Peyer's patch (tissue), 4 donors: Measurements from ENCODE around the gene CRIP2. TPM values are rescaled to one million over a fixed set of nuclear protein-coding genes. Genes with fewer than 3 reads are reported as not detected.
A peak's percentile ranks its signal among the peaks of the same experiment; 100 is the strongest.

ENCODE experiments used
- DNase-seq, 3 donors: peaks; one replicate each; pipeline ENCODE4 v3.0.0-alpha.2; 2017 to 2019
- H3K27ac ChIP-seq, 4 donors: fragments of 200-600 bp; sonication (generic); one replicate each; pipeline ENCODE4 v1.5.1; 2016 to 2019
- H3K27me3 ChIP-seq, 2 donors: fragments of 200-600 bp; sonication (generic); one replicate each; pipeline ENCODE4 v1.5.1; 2019
- H3K36me3 ChIP-seq, 3 donors: fragments of 200-600 bp; sonication (generic); one replicate each; pipeline ENCODE4 v1.5.1; 2016 to 2019
- H3K4me1 ChIP-seq, 4 donors: fragments of 200-600 bp; sonication (generic); one replicate each; pipeline ENCODE4 v1.5.1; 2016 to 2019
- H3K4me3 ChIP-seq, 4 donors: fragments of 200-600 bp; sonication (generic); 1 replicate in 3 of 4; 2 replicates in 1 of 4; pipeline ENCODE4 v1.5.1; 2016 to 2019; ENCODE audit warnings: mild to moderate bottlenecking in 1 of 4
- H3K9me3 ChIP-seq, 4 donors: fragments of 200-600 bp; sonication (generic); one replicate each; pipeline ENCODE4 v1.5.1; 2016 to 2019; ENCODE audit warnings: mild to moderate bottlenecking in 1 of 4
- POLR2A ChIP-seq, 2 donors: fragments of 450-650 bp; IDR thresholded peaks; one replicate each; pipeline ENCODE4 v1.5.1; 2017; ENCODE audit warnings: antibody characterized with exemption in 2 of 2, mild to moderate bottlenecking in 2 of 2, moderate library complexity in 2 of 2
- total RNA-seq, 4 donors: library from RNA; depleted of rRNA; stranded (reverse); fragments of >200 nt; gene quantifications; one replicate each; pipeline ENCODE4 v1.1.0, GENCODE V29; 2016
- TF ChIP-seq, protein P1 (sequence below), 6 experiments: fragments of 450-650 bp in 4 of 6; fragments of 200-600 bp in 2 of 6; sonication (generic) in 1 of 6; IDR thresholded peaks; one replicate each; pipeline ENCODE4 v1.5.1; 2017 to 2019; ENCODE audit warnings: antibody characterized with exemption in 6 of 6, mild to moderate bottlenecking in 3 of 6, moderate library complexity in 1 of 6

CRIP2 gene
- total RNA-seq, 4 donors from 2014 or later: 20.8 to 69.3 (median 41.9) TPM

DNA sequence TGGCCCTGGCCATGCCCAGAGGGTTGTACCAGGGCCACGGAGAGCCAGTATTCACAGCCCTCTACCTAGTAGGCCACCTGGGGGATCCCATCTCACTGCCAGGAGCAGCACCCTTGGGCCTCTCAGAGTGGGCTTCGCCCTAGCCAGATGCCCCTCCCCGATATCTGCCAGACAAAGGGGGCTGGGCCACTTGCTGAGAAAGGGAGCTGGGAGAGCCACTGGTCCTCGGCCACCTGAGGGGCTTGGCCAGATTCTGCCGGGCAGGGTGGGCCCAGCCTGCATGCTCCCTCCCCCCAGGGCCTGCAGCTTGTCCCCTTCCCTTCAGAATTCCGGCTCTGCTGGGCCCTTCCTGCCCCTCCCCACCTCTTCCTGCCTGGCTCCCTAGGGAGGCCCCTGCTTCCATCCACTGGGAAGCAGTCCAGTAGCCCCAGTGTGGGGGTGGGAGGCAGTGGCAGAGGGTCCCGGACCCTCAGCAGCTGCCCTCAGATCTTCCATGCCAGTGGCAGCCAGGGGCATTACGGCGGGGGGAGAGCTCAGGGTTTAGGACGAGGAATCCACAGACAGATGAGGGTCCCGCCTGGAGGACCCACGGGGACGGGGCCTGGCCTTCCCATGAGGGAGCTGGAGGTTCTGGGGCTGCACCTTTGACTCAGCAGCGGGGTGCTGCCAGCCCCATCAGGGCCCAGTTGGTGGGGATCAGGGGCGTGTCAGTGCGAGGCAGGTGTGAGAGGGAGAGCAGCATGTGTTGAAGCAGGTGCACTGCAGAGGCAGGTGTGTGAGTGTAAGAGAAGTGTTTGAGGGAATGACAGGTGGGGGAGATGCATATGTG, 2.4 kb downstream of the CRIP2 start:
- Histone ChIP-seq H3K27ac (peak overlapping the region; percentile 61 to 93 (median 72)), H3K4me1 (peaks cover 9 to 84% (median 48%) of the 10 kb centered on the region in 4 donors), H3K4me3 (peak overlapping the region in 2 of 4 donors; percentile 63 to 94), H3K9me3 (no peaks in the 10 kb centered on the region), H3K36me3 (no peaks in the 10 kb centered on the region), H3K27me3 (peaks cover 0 to 50% of the 10 kb centered on the region in 2 donors)
- TF ChIP-seq POLR2A (IDR thresholded peaks at IDR 0.05): no peak
- TF ChIP-seq, protein P1, sequence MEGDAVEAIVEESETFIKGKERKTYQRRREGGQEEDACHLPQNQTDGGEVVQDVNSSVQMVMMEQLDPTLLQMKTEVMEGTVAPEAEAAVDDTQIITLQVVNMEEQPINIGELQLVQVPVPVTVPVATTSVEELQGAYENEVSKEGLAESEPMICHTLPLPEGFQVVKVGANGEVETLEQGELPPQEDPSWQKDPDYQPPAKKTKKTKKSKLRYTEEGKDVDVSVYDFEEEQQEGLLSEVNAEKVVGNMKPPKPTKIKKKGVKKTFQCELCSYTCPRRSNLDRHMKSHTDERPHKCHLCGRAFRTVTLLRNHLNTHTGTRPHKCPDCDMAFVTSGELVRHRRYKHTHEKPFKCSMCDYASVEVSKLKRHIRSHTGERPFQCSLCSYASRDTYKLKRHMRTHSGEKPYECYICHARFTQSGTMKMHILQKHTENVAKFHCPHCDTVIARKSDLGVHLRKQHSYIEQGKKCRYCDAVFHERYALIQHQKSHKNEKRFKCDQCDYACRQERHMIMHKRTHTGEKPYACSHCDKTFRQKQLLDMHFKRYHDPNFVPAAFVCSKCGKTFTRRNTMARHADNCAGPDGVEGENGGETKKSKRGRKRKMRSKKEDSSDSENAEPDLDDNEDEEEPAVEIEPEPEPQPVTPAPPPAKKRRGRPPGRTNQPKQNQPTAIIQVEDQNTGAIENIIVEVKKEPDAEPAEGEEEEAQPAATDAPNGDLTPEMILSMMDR (IDR thresholded peaks at IDR 0.05): no peak
- no peak for DNase-seq

DNA sequence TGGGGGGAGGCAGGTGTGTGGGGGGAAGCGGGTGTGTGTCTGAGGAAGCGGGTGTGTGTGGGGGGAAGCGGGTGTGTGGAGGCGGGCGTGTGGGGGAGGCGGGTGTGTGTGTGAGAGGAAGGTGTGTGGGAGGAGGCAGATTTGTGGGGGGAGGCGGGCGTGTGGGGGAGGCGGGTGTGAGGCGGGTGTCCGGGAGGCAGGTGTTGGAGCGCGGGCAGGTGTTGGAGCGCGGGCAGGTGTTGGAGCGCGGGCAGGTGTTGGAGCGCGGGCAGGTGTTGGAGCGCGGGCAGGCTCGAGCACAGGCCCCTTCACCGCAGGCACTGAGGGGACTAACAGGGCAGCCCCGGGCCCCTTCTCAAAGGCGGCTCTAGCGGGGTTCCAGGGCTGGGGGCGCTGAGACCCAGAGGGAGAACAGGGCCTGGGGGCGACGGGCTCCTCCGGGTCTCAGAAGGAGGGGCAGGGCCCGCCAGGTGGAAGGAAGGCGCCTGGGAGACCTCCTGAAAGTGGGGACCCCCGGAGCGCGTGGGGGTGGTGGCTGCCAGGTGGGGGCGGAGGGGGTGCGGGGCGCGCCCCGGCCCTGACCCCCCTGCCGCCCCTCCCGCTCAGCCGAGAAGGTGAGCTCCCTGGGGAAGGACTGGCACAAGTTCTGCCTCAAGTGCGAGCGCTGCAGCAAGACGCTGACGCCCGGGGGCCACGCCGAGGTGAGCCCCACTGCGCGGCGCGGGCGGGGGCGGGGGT, 3.2 kb downstream of the CRIP2 start:
- DNase-seq: peak in 2 of 3 donors; percentile 77 to 81
- Histone ChIP-seq H3K4me1 (peaks cover 14 to 88% (median 55%) of the 10 kb centered on the region in 4 donors), H3K27ac (peak overlapping the region in 1 of 4 donors; percentile 53), H3K9me3 (no peaks in the 10 kb centered on the region), H3K4me3 (peak overlapping the region in 2 of 4 donors; percentile 6 to 34), H3K36me3 (no peaks in the 10 kb centered on the region), H3K27me3 (peaks cover 0 to 50% of the 10 kb centered on the region in 2 donors)
- TF ChIP-seq POLR2A (IDR thresholded peaks at IDR 0.05): no peak
- TF ChIP-seq, protein P1 (IDR thresholded peaks at IDR 0.05): no peak

DNA sequence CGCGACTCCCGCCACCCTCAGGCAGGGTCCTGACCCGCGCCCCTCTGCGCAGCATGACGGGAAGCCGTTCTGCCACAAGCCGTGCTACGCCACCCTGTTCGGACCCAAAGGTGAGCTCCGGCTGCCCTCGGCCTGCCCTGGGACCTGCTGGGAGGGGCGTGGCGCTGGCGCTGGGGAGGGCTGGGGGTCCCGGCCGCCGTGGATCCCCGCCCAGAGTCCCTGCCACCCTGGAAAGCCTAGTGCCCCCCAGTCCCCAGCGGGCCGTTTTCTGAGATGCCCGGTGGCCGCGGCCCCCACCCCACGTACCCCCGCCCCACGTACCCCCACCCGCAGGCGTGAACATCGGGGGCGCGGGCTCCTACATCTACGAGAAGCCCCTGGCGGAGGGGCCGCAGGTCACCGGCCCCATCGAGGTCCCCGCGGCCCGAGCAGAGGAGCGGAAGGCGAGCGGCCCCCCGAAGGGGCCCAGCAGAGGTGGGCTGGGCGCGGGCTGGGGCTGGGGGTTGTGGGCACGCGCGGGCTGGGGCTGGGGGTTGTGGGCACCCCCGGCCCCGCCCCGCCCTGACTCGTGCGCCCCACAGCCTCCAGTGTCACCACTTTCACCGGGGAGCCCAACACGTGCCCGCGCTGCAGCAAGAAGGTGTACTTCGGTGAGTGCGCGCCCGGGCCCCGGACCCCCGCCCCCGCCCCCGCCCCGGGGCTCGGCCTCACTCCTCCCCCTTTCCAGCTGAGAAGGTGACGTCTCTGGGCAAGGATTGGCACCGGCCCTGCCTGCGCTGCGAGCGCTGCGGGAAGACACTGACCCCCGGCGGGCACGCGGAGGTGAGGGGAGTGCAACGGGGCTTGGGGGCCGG, 4.0 kb downstream of the CRIP2 start:
- peak overlapping the region in 2 of 4 donors; percentile 6 to 34 for H3K4me3 ChIP-seq
- peaks cover 15 to 88% (median 53%) of the 10 kb centered on the region in 4 donors for H3K4me1 ChIP-seq
- DNase-seq: no peak
- H3K27ac ChIP-seq: peak overlapping the region in 1 of 4 donors; percentile 53
- H3K9me3 ChIP-seq: no peaks in the 10 kb centered on the region
- TF ChIP-seq, protein P1 (IDR thresholded peaks at IDR 0.05): no peak
- TF ChIP-seq POLR2A (IDR thresholded peaks at IDR 0.05): no peak
- peaks cover 0 to 47% of the 10 kb centered on the region in 2 donors for H3K27me3 ChIP-seq
- H3K36me3 ChIP-seq: no peaks in the 10 kb centered on the region

DNA sequence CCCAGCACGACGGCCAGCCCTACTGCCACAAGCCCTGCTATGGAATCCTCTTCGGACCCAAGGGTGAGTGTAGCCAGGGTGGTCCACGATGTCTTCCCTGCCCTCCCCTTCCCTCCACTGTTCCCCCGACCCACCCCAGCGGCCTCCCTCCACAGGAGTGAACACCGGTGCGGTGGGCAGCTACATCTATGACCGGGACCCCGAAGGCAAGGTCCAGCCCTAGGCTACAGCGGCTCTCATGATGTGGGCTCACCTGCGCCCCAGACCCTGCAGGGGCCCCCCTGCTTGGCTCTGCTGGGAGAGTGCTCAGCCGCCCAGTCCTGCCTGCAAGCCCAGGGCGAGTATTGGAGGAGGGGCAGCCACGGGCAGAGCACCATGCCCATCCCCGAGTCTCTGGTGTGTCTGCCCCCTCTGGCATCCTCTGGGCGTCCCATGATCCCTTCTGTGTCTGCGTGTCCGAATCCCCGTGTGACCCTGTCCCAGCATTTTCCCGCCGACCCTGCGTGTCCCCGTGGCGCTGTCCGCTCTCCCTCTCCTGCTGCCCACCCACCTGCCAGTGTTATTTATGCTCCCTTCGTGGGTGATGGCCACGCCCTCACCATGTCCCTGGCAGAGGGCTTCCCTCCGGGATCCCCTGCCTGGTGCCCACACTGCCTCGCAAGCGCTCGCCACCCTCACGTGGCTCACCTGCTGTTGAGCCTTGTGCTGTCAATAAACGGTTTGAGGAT, 5.0 kb downstream of the CRIP2 start:
- TF ChIP-seq, protein P1 (IDR thresholded peaks at IDR 0.05): no peak
- TF ChIP-seq POLR2A (IDR thresholded peaks at IDR 0.05): no peak
- H3K9me3 ChIP-seq: no peaks in the 10 kb centered on the region
- H3K36me3 ChIP-seq: no peaks in the 10 kb centered on the region
- no peak for DNase-seq
- H3K27me3 ChIP-seq: peaks cover 0 to 43% of the 10 kb centered on the region in 2 donors
- no peak overlapping the region for H3K4me3 ChIP-seq
- peak overlapping the region in 3 of 4 donors; percentile 87 to 96 (median 88) for H3K27ac ChIP-seq
- peaks cover 17 to 91% (median 47%) of the 10 kb centered on the region in 4 donors for H3K4me1 ChIP-seq
